Measurements from ENCODE around the gene SEMA4A.
"Not testable (repeated sequence)": the region's sequence is repeated elsewhere in the genome, so short reads cannot be mapped to it uniquely, and the experiment has no call there.

SEMA4A gene

GRCh38 chr1:156112276-156113137 lies 40.9 kb upstream of the SEMA4A start:
- Histone ChIP-seq H3K4me1 (ENCODE audit: control insufficient read depth in 2 of 2, insufficient read depth in 2 of 2, low read length in 2 of 2) (peaks cover 7 to 15% of the 10 kb centered on the region in 2 donors), H3K9ac (ENCODE audit: low read depth in 1 of 2, low read length in 2 of 2) (no peak overlapping the region), H3K27ac (ENCODE audit: low read depth in 2 of 2, low read length in 2 of 2) (peak overlapping the region in 1 of 2 donors; percentile 3), H3K36me3 (ENCODE audit: control insufficient read depth in 2 of 2, insufficient read depth in 2 of 2, low read length in 2 of 2) (peaks cover 0 to 2% of the 10 kb centered on the region in 2 donors), H3K9me3 (ENCODE audit: control insufficient read depth in 2 of 2, low read length in 2 of 2) (no peaks in the 10 kb centered on the region), H3K27me3 (ENCODE audit: control insufficient read depth in 2 of 2, insufficient read depth in 2 of 2, low read length in 2 of 2) (no peaks in the 10 kb centered on the region), H3K4me3 (ENCODE audit: low read length in 2 of 2) (no peak overlapping the region)

- peak overlapping the region; percentile 99 for H3K27ac ChIP-seq (ENCODE audit: low read depth in 2 of 2, low read length in 2 of 2)
- no peak overlapping the region for H3K4me3 ChIP-seq (ENCODE audit: low read length in 2 of 2)
- H3K4me1 ChIP-seq (ENCODE audit: control insufficient read depth in 2 of 2, insufficient read depth in 2 of 2, low read length in 2 of 2): peaks cover 13 to 23% of the 10 kb centered on the region in 2 donors
- peaks cover 0 to 2% of the 10 kb centered on the region in 2 donors for H3K36me3 ChIP-seq (ENCODE audit: control insufficient read depth in 2 of 2, insufficient read depth in 2 of 2, low read length in 2 of 2)
- H3K27me3 ChIP-seq (ENCODE audit: control insufficient read depth in 2 of 2, insufficient read depth in 2 of 2, low read length in 2 of 2): no peaks in the 10 kb centered on the region
- H3K9ac ChIP-seq (ENCODE audit: low read depth in 1 of 2, low read length in 2 of 2): peak overlapping the region in 1 of 2 donors; percentile 99
- H3K9me3 ChIP-seq (ENCODE audit: control insufficient read depth in 2 of 2, low read length in 2 of 2): no peaks in the 10 kb centered on the region
Observed at GRCh38 chr1:156113282-156113950, 40.0 kb upstream of the SEMA4A start.

GRCh38 chr1:156114101-156114918 lies 39.1 kb upstream of the SEMA4A start, which contains the start of gene LMNA:
TSS of gene LMNA (plus strand) at chr1:156114711. CDS start at chr1:156114919, 208 bp downstream.
- Histone ChIP-seq H3K27ac (ENCODE audit: low read depth in 2 of 2, low read length in 2 of 2) (peak within 1 kb of the TSS; percentile 99), H3K27me3 (ENCODE audit: control insufficient read depth in 2 of 2, insufficient read depth in 2 of 2, low read length in 2 of 2) (no peaks in the 10 kb centered on the region), H3K4me1 (ENCODE audit: control insufficient read depth in 2 of 2, insufficient read depth in 2 of 2, low read length in 2 of 2) (peaks cover 17 to 29% of the 10 kb centered on the region in 2 donors), H3K9me3 (ENCODE audit: control insufficient read depth in 2 of 2, low read length in 2 of 2) (no peaks in the 10 kb centered on the region), H3K4me3 (ENCODE audit: low read length in 2 of 2) (peak within 1 kb of the TSS; percentile 97 to 98), H3K36me3 (ENCODE audit: control insufficient read depth in 2 of 2, insufficient read depth in 2 of 2, low read length in 2 of 2) (peaks cover 0 to 2% of the 10 kb centered on the region in 2 donors), H3K9ac (ENCODE audit: low read depth in 1 of 2, low read length in 2 of 2) (peak within 1 kb of the TSS; percentile 99 to 100)

GRCh38 chr1:156114919-156115513 lies 38.4 kb upstream of the SEMA4A start:
- H3K4me3 ChIP-seq (ENCODE audit: low read length in 2 of 2): peak overlapping the region; percentile 97 to 98

GRCh38 chr1:156115514-156116374 lies 37.6 kb upstream of the SEMA4A start:
- Histone ChIP-seq H3K9ac (ENCODE audit: low read depth in 1 of 2, low read length in 2 of 2) (peak overlapping the region; percentile 99 to 100), H3K4me1 (ENCODE audit: control insufficient read depth in 2 of 2, insufficient read depth in 2 of 2, low read length in 2 of 2) (peaks cover 31 to 43% of the 10 kb centered on the region in 2 donors), H3K27ac (ENCODE audit: low read depth in 2 of 2, low read length in 2 of 2) (peak overlapping the region; percentile 99), H3K36me3 (ENCODE audit: control insufficient read depth in 2 of 2, insufficient read depth in 2 of 2, low read length in 2 of 2) (peaks cover 3 to 6% of the 10 kb centered on the region in 2 donors), H3K27me3 (ENCODE audit: control insufficient read depth in 2 of 2, insufficient read depth in 2 of 2, low read length in 2 of 2) (no peaks in the 10 kb centered on the region), H3K9me3 (ENCODE audit: control insufficient read depth in 2 of 2, low read length in 2 of 2) (no peaks in the 10 kb centered on the region), H3K4me3 (ENCODE audit: low read length in 2 of 2) (peak overlapping the region; percentile 97 to 98)

More at GRCh38 chr1:156114919-156115513, 38.4 kb upstream of the SEMA4A start:
- H3K4me1 ChIP-seq (ENCODE audit: control insufficient read depth in 2 of 2, insufficient read depth in 2 of 2, low read length in 2 of 2): peaks cover 24 to 36% of the 10 kb centered on the region in 2 donors
- peak overlapping the region; percentile 99 to 100 for H3K9ac ChIP-seq (ENCODE audit: low read depth in 1 of 2, low read length in 2 of 2)
- peak overlapping the region; percentile 99 for H3K27ac ChIP-seq (ENCODE audit: low read depth in 2 of 2, low read length in 2 of 2)
- no peaks in the 10 kb centered on the region for H3K27me3 ChIP-seq (ENCODE audit: control insufficient read depth in 2 of 2, insufficient read depth in 2 of 2, low read length in 2 of 2)
- H3K9me3 ChIP-seq (ENCODE audit: control insufficient read depth in 2 of 2, low read length in 2 of 2): no peaks in the 10 kb centered on the region
- peaks cover 3 to 4% of the 10 kb centered on the region in 2 donors for H3K36me3 ChIP-seq (ENCODE audit: control insufficient read depth in 2 of 2, insufficient read depth in 2 of 2, low read length in 2 of 2)

GRCh38 chr1:156116731-156117130 lies 36.7 kb upstream of the SEMA4A start:
- peak overlapping the region; percentile 68 to 99 for H3K9ac ChIP-seq (ENCODE audit: low read depth in 1 of 2, low read length in 2 of 2)
- H3K4me1 ChIP-seq (ENCODE audit: control insufficient read depth in 2 of 2, insufficient read depth in 2 of 2, low read length in 2 of 2): peaks cover 41 to 53% of the 10 kb centered on the region in 2 donors
- H3K36me3 ChIP-seq (ENCODE audit: control insufficient read depth in 2 of 2, insufficient read depth in 2 of 2, low read length in 2 of 2); H3K27me3 ChIP-seq (ENCODE audit: control insufficient read depth in 2 of 2, insufficient read depth in 2 of 2, low read length in 2 of 2); H3K9me3 ChIP-seq (ENCODE audit: control insufficient read depth in 2 of 2, low read length in 2 of 2): not testable (repeated sequence)
- peak overlapping the region; percentile 97 to 98 for H3K4me3 ChIP-seq (ENCODE audit: low read length in 2 of 2)
- peak overlapping the region; percentile 99 for H3K27ac ChIP-seq (ENCODE audit: low read depth in 2 of 2, low read length in 2 of 2)

GRCh38 chr1:156117414-156118176 lies 35.8 kb upstream of the SEMA4A start:
- Histone ChIP-seq H3K27me3 (ENCODE audit: control insufficient read depth in 2 of 2, insufficient read depth in 2 of 2, low read length in 2 of 2) (no peaks in the 10 kb centered on the region), H3K9me3 (ENCODE audit: control insufficient read depth in 2 of 2, low read length in 2 of 2) (no peaks in the 10 kb centered on the region), H3K4me1 (ENCODE audit: control insufficient read depth in 2 of 2, insufficient read depth in 2 of 2, low read length in 2 of 2) (peaks cover 49 to 62% of the 10 kb centered on the region in 2 donors), H3K9ac (ENCODE audit: low read depth in 1 of 2, low read length in 2 of 2) (peak overlapping the region; percentile 61 to 74), H3K4me3 (ENCODE audit: low read length in 2 of 2) (peak overlapping the region; percentile 59 to 98), H3K36me3 (ENCODE audit: control insufficient read depth in 2 of 2, insufficient read depth in 2 of 2, low read length in 2 of 2) (peaks cover 3 to 6% of the 10 kb centered on the region in 2 donors), H3K27ac (ENCODE audit: low read depth in 2 of 2, low read length in 2 of 2) (peak overlapping the region; percentile 86)

- Histone ChIP-seq H3K4me3 (ENCODE audit: low read length in 2 of 2) (peak overlapping the region; percentile 59 to 98), H3K27ac (ENCODE audit: low read depth in 2 of 2, low read length in 2 of 2) (peak overlapping the region; percentile 86), H3K9ac (ENCODE audit: low read depth in 1 of 2, low read length in 2 of 2) (peak overlapping the region; percentile 61 to 74), H3K9me3 (ENCODE audit: control insufficient read depth in 2 of 2, low read length in 2 of 2) (no peaks in the 10 kb centered on the region), H3K4me1 (ENCODE audit: control insufficient read depth in 2 of 2, insufficient read depth in 2 of 2, low read length in 2 of 2) (peaks cover 57 to 69% of the 10 kb centered on the region in 2 donors), H3K27me3 (ENCODE audit: control insufficient read depth in 2 of 2, insufficient read depth in 2 of 2, low read length in 2 of 2) (no peaks in the 10 kb centered on the region), H3K36me3 (ENCODE audit: control insufficient read depth in 2 of 2, insufficient read depth in 2 of 2, low read length in 2 of 2) (peaks cover 3 to 6% of the 10 kb centered on the region in 2 donors)
Observed at GRCh38 chr1:156118177-156118868, 35.1 kb upstream of the SEMA4A start.

All from mucosa of rectum (tissue), 2 donors.